ENCODE measurements around the gene ELP5.

DNA sequence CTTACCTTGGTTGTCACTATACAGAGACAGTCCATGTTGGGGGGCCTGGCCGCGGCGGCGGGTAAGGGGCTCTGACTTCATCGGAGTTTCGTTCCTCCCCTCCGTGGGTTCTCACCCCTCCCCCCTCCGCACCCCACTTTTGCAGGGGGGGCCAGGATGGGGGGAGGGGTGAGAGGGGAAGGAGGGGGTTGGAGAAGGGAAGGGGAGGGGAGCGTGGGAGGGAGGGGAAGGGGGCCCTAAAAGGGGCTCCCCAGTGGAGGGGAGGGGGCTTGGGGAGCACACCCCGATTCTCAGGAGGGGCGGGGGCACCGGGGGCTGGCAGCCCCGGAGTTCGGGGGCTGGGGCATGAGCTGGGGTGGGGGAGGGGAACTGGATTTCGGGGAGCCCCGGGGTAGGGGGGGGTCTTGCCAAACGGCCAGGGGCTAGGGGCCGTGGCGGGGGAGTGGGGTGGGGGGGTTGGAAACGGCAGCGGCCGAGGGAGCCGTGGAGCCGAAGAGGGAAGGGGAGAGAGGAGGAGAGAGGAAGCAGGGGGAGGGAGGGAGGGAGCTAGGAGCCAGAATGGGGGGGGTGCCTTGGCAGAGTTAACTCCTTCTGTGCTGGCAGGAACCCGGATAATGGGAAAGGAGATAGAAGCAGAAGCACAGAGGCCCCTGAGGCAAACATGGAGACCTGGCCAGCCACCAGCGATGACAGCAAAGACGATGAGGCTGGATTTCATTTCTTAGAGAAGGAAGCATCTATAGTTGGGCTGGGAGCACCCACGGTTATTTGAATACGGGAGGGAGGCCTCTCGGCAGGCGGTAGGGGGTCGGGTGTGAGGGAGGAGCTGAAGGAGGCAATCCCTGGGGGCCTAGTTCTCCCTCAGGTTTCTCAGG is 34.7 kb upstream of the ELP5 start:
- TF ChIP-seq EZH2 (IDR thresholded peaks at IDR 0.05) (no peak), POLR2AphosphoS5 (IDR thresholded peaks at IDR 0.05; ENCODE audit: borderline replicate concordance, low read depth, low read length) (no peak)

Measured in SK-N-MC (cell line).